DMS 273 treated with DMSO at 0.1 percent for 48 hours (cell line): ENCODE data around the gene SETBP1.
A peak's percentile ranks its signal among the peaks of the same experiment; 100 is the strongest.
"Not testable (repeated sequence)": the region's sequence is repeated elsewhere in the genome, so short reads cannot be mapped to it uniquely, and the experiment has no call there.

Experiments used
- DNase-seq: peaks from one replicate; lab custom pipeline; 2025; lab: John Stamatoyannopoulos, UW

SETBP1 gene

GRCh38 chr18:44704135-44704789 is 23.6 kb downstream of the SETBP1 start:
- no peak for DNase-seq

GRCh38 chr18:44705075-44705675 is 24.5 kb downstream of the SETBP1 start:
- no peak for DNase-seq

- no peak for DNase-seq
These were observed 27.9 kb downstream of the SETBP1 start for GRCh38 chr18:44708451-44709083.

GRCh38 chr18:44709307-44710126 is 28.8 kb downstream of the SETBP1 start:
- DNase-seq = no peak

- DNase-seq = no peak
These were observed 30.2 kb downstream of the SETBP1 start for GRCh38 chr18:44710931-44711330.

- no peak for DNase-seq
These were observed 31.3 kb downstream of the SETBP1 start for GRCh38 chr18:44712025-44712424.

- DNase-seq = no peak
These were observed 32.7 kb downstream of the SETBP1 start for GRCh38 chr18:44713435-44713834.

- DNase-seq = no peak
These were observed 33.7 kb downstream of the SETBP1 start for GRCh38 chr18:44714376-44714775.

GRCh38 chr18:44715245-44715644 is 34.6 kb downstream of the SETBP1 start:
- DNase-seq = no peak

- peak; percentile 75 for DNase-seq
These were observed 35.2 kb downstream of the SETBP1 start for GRCh38 chr18:44715842-44716241.

GRCh38 chr18:44716697-44717163 is 36.0 kb downstream of the SETBP1 start:
- no peak for DNase-seq

GRCh38 chr18:44719519-44720060 is 38.9 kb downstream of the SETBP1 start:
- DNase-seq = no peak

- not testable (repeated sequence) for DNase-seq
These were observed 41.1 kb downstream of the SETBP1 start for GRCh38 chr18:44721748-44722147.

GRCh38 chr18:44723411-44723810 is 42.7 kb downstream of the SETBP1 start:
- DNase-seq = no peak

- DNase-seq = no peak
These were observed 43.6 kb downstream of the SETBP1 start for GRCh38 chr18:44724105-44724778.

GRCh38 chr18:44725300-44726058 is 44.8 kb downstream of the SETBP1 start:
- no peak for DNase-seq

- no peak for DNase-seq
These were observed 45.4 kb downstream of the SETBP1 start for GRCh38 chr18:44726059-44726421.

GRCh38 chr18:44727291-44727690 is 46.6 kb downstream of the SETBP1 start:
- DNase-seq = no peak

GRCh38 chr18:44729631-44730101 is 49.0 kb downstream of the SETBP1 start:
- no peak for DNase-seq

GRCh38 chr18:44730803-44731529 is 50.3 kb downstream of the SETBP1 start:
- no peak for DNase-seq
